Activated T-cell treated with anti-CD3 and anti-CD28 coated beads, Interleukin-2, amount 50 U/mL, for 72 hours (primary cell): ENCODE results near the gene LAMC3. TPM values are rescaled to one million over a fixed set of nuclear protein-coding genes. Genes with fewer than 3 reads are reported as not detected.

Experiments
- ATAC-seq, 2 donors: fragments of 150-1000 bp; cut with Tn5 transposase; replicated peaks in 1 of 2; 2 replicates each; pipeline ENCODE4 v1.10.0; 2021; ENCODE audit warnings: moderate library complexity in 2 of 2, mild to moderate bottlenecking in 1 of 2
- DNase-seq, 2 donors: peaks; one replicate each; pipeline ENCODE4 v3.0.0; 2021 to 2022; ENCODE audit warnings: mixed read lengths in 1 of 2
- H3K27ac Mint-ChIP-seq: one replicate; pipeline ENCODE4 v1.8.0; 2022; ENCODE audit warnings: mild to moderate bottlenecking, moderate library complexity, mixed read lengths
- H3K27me3 Mint-ChIP-seq: one replicate; pipeline ENCODE4 v1.8.0; 2022; ENCODE audit warnings: low read depth, mixed read lengths
- H3K36me3 Mint-ChIP-seq, 2 donors: one replicate each; pipeline ENCODE4 v1.8.0; 2022; ENCODE audit warnings: mixed read lengths in 2 of 2, mild to moderate bottlenecking in 1 of 2; ENCODE audit not compliant: insufficient read depth in 2 of 2
- H3K4me1 Mint-ChIP-seq: one replicate; pipeline ENCODE4 v1.8.0; 2022; ENCODE audit warnings: low read depth, mixed read lengths
- H3K4me3 Mint-ChIP-seq, 2 donors: one replicate each; pipeline ENCODE4 v1.8.0; 2022; ENCODE audit warnings: mild to moderate bottlenecking in 2 of 2, mixed read lengths in 2 of 2, moderate library complexity in 2 of 2
- H3K9me3 Mint-ChIP-seq, 2 donors: one replicate each; pipeline ENCODE4 v1.8.0; 2022; ENCODE audit warnings: mixed read lengths in 2 of 2
- total RNA-seq, 2 donors: library from RNA; stranded (reverse); gene quantifications; one replicate each; pipeline ENCODE4 v1.2.3, GENCODE V29; 2022

Gene LAMC3
- total RNA-seq, 2 donors from 2014 or later = 0.65 to 0.74 TPM

- H3K27me3 Mint-ChIP-seq = no peaks in the 10 kb centered on the region
- H3K27ac Mint-ChIP-seq = no peak overlapping the region
- no peak for DNase-seq
- H3K9me3 Mint-ChIP-seq = no peaks in the 10 kb centered on the region
- H3K36me3 Mint-ChIP-seq = no peaks in the 10 kb centered on the region
- ATAC-seq = no peak
- no peaks in the 10 kb centered on the region for H3K4me1 Mint-ChIP-seq
- no peak overlapping the region for H3K4me3 Mint-ChIP-seq
Observed at GRCh38 chr9:131085370-131086122, 76.6 kb downstream of the LAMC3 start.

- DNase-seq (no peak), ATAC-seq (no peak)
- no peaks in the 10 kb centered on the region for H3K27me3 Mint-ChIP-seq
- H3K36me3 Mint-ChIP-seq = no peaks in the 10 kb centered on the region
- no peaks in the 10 kb centered on the region for H3K9me3 Mint-ChIP-seq
- no peak overlapping the region for H3K27ac Mint-ChIP-seq
- H3K4me3 Mint-ChIP-seq = no peak overlapping the region
- no peaks in the 10 kb centered on the region for H3K4me1 Mint-ChIP-seq
Observed at GRCh38 chr9:131087354-131087893, 78.5 kb downstream of the LAMC3 start.

- Mint-ChIP-seq H3K4me3 (no peak overlapping the region), H3K36me3 (no peaks in the 10 kb centered on the region), H3K27me3 (peaks cover 14% of the 10 kb centered on the region), H3K27ac (no peak overlapping the region), H3K9me3 (no peaks in the 10 kb centered on the region), H3K4me1 (no peaks in the 10 kb centered on the region)
- no peak for ATAC-seq
- no peak for DNase-seq
Observed at GRCh38 chr9:131090025-131090787, 81.2 kb downstream of the LAMC3 start.

GRCh38 chr9:131091352-131091992 lies 82.5 kb downstream of the LAMC3 start:
- DNase-seq (no peak), ATAC-seq (no peak)
- Mint-ChIP-seq H3K4me1 (peaks cover 5% of the 10 kb centered on the region), H3K27me3 (peaks cover 24% of the 10 kb centered on the region), H3K36me3 (no peaks in the 10 kb centered on the region), H3K27ac (no peak overlapping the region), H3K9me3 (no peaks in the 10 kb centered on the region), H3K4me3 (no peak overlapping the region)

GRCh38 chr9:131092030-131092429 lies 83.1 kb downstream of the LAMC3 start:
- peaks cover 6% of the 10 kb centered on the region for H3K4me1 Mint-ChIP-seq
- no peak overlapping the region for H3K4me3 Mint-ChIP-seq
- no peaks in the 10 kb centered on the region for H3K36me3 Mint-ChIP-seq
- H3K27ac Mint-ChIP-seq = no peak overlapping the region
- no peak for DNase-seq
- H3K9me3 Mint-ChIP-seq = no peaks in the 10 kb centered on the region
- peaks cover 26% of the 10 kb centered on the region for H3K27me3 Mint-ChIP-seq
- ATAC-seq = no peak

- DNase-seq (no peak), ATAC-seq (no peak)
- Mint-ChIP-seq H3K4me1 (peaks cover 11% of the 10 kb centered on the region), H3K27me3 (peaks cover 32% of the 10 kb centered on the region), H3K4me3 (no peak overlapping the region), H3K9me3 (no peaks in the 10 kb centered on the region), H3K27ac (no peak overlapping the region), H3K36me3 (no peaks in the 10 kb centered on the region)
Observed at GRCh38 chr9:131092548-131093440, 83.8 kb downstream of the LAMC3 start.

GRCh38 chr9:131094015-131094414 lies 85.0 kb downstream of the LAMC3 start:
- H3K9me3 Mint-ChIP-seq = no peaks in the 10 kb centered on the region
- H3K4me3 Mint-ChIP-seq = no peak overlapping the region
- DNase-seq (no peak), ATAC-seq (no peak)
- no peaks in the 10 kb centered on the region for H3K36me3 Mint-ChIP-seq
- peaks cover 32% of the 10 kb centered on the region for H3K27me3 Mint-ChIP-seq
- H3K4me1 Mint-ChIP-seq = peaks cover 11% of the 10 kb centered on the region
- H3K27ac Mint-ChIP-seq = no peak overlapping the region

- ATAC-seq = no peak
- H3K27me3 Mint-ChIP-seq = peaks cover 32% of the 10 kb centered on the region
- H3K4me3 Mint-ChIP-seq = no peak overlapping the region
- H3K4me1 Mint-ChIP-seq = peaks cover 11% of the 10 kb centered on the region
- no peaks in the 10 kb centered on the region for H3K9me3 Mint-ChIP-seq
- no peak for DNase-seq
- H3K27ac Mint-ChIP-seq = no peak overlapping the region
- no peaks in the 10 kb centered on the region for H3K36me3 Mint-ChIP-seq
Observed at GRCh38 chr9:131094622-131095021, 85.6 kb downstream of the LAMC3 start.

- ATAC-seq = no peak
- no peak overlapping the region for H3K27ac Mint-ChIP-seq
- H3K27me3 Mint-ChIP-seq = peaks cover 32% of the 10 kb centered on the region
- peak overlapping the region; percentile 68 to 70 for H3K4me3 Mint-ChIP-seq
- no peak for DNase-seq
- H3K4me1 Mint-ChIP-seq = peaks cover 11% of the 10 kb centered on the region
- H3K9me3 Mint-ChIP-seq = no peaks in the 10 kb centered on the region
- no peaks in the 10 kb centered on the region for H3K36me3 Mint-ChIP-seq
Observed at GRCh38 chr9:131095666-131096268, 86.8 kb downstream of the LAMC3 start.

GRCh38 chr9:131096269-131097125 lies 87.5 kb downstream of the LAMC3 start, which contains the start of gene AIF1L:
AIF1L (plus strand) TSS chr9:131096531; CDS start chr9:131096630, 99 bp downstream.
- no peak within 1 kb of the TSS for H3K27ac Mint-ChIP-seq
- peaks cover 32% of the 10 kb centered on the region for H3K27me3 Mint-ChIP-seq
- ATAC-seq (peak; percentile 61 to 64), DNase-seq (peak; percentile 29 to 46)
- H3K4me3 Mint-ChIP-seq = peak within 1 kb of the TSS; percentile 68 to 70
- H3K36me3 Mint-ChIP-seq = no peaks in the 10 kb centered on the region
- H3K9me3 Mint-ChIP-seq = no peaks in the 10 kb centered on the region
- H3K4me1 Mint-ChIP-seq = peaks cover 11% of the 10 kb centered on the region

GRCh38 chr9:131097126-131097947 lies 88.4 kb downstream of the LAMC3 start:
- Mint-ChIP-seq H3K27ac (no peak overlapping the region), H3K4me3 (peak overlapping the region; percentile 61 to 64), H3K9me3 (no peaks in the 10 kb centered on the region), H3K36me3 (no peaks in the 10 kb centered on the region), H3K27me3 (peaks cover 32% of the 10 kb centered on the region), H3K4me1 (peaks cover 11% of the 10 kb centered on the region)
- DNase-seq (no peak), ATAC-seq (no peak)
